ENCODE results near the gene ABCG1.

Gene ABCG1

DNA sequence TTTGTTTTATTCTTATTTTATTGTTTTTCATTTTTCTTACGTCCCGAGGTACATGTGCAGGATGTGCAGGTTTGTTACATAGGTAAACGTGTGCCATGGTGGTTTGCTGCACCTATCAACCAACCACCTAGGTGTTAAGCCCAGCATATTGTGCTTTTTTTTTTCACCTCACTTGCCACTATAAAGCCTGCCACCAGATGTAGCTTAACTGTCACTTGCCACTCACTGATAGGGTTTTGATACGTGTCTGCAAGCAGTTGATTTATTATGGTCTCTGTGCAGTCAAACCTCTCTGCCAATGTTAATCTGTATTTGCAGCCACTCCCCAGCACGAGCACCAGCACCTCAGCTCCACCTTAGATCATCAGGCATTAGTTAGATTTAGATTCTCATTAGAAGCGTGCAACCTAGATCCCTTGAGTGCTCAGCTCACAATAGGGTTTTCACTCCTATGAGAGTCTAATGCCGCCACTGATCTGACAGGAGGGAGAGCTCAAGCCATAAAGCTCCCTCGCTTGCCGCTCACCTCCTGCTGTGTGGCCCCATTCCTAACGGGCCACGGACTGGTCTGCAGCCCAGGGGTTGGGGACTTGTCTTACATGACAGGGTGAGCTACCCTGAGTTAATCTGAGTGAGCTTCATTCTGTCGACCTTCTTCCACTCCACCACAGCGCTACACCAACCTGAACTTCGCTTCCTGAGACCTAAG, 17.9 kb upstream of the ABCG1 start:
- Mint-ChIP-seq H3K36me3 (ENCODE audit: low read depth) (no peaks in the 10 kb centered on the region), H3K9me3 (no peaks in the 10 kb centered on the region), H3K4me3 (no peak overlapping the region), H3K27ac (no peak overlapping the region), H3K4me1 (ENCODE audit: low read depth) (peaks cover 44% of the 10 kb centered on the region), H3K27me3 (no peaks in the 10 kb centered on the region)
- no peak for DNase-seq

DNA sequence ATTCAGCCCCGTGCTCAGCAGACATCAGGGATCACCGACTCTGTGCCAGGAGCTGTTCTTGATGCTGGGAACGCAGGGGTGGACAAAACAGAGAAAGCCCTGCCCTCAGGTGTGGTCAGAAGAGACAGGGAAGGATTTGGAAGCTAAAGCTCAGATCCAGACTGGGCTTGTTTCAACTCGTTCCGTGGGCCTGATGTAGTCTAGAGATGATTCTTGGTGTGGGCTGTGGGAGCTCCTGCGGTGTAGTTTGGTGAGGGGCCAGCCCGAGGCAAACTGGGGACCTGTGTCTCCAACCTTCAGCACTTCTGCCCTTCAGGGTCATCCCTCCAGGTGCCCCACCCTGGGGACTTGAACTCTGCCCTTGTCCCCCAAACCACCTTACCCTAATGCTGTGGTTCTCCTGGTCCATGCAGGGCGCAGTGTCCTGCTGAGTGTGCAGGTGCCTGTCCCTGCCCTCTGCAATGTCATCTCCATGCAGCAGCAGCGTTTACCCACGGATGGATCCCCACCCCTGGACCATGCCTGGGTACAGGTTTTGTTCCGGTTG, 17.3 kb upstream of the ABCG1 start:
- Mint-ChIP-seq H3K36me3 (ENCODE audit: low read depth) (no peaks in the 10 kb centered on the region), H3K9me3 (no peaks in the 10 kb centered on the region), H3K4me1 (ENCODE audit: low read depth) (peaks cover 44% of the 10 kb centered on the region), H3K4me3 (no peak overlapping the region), H3K27me3 (no peaks in the 10 kb centered on the region), H3K27ac (no peak overlapping the region)
- no peak for DNase-seq

DNA sequence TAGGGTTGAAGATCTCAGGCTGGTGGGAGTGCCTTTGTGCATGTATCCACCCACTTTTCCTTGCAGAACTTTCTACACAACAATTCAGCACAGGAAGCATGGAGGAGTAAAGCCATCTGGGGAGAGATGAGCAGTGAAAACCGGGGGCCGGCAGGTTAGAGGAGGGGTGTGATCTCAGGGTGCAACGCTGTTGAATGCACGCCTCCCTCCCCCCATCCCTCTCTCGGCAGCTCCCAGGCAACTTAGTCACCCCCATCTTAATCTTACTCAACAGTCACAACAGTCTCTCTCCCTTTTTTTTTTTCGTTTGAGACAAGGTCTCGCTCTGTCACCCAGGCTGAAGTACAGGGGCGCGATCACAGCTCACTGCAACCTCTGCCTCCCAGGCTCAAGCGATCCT, 16.6 kb upstream of the ABCG1 start:
- Mint-ChIP-seq H3K9me3 (no peaks in the 10 kb centered on the region), H3K4me1 (ENCODE audit: low read depth) (peaks cover 44% of the 10 kb centered on the region), H3K27me3 (no peaks in the 10 kb centered on the region), H3K36me3 (ENCODE audit: low read depth) (no peaks in the 10 kb centered on the region), H3K4me3 (no peak overlapping the region), H3K27ac (no peak overlapping the region)
- DNase-seq: no peak

DNA sequence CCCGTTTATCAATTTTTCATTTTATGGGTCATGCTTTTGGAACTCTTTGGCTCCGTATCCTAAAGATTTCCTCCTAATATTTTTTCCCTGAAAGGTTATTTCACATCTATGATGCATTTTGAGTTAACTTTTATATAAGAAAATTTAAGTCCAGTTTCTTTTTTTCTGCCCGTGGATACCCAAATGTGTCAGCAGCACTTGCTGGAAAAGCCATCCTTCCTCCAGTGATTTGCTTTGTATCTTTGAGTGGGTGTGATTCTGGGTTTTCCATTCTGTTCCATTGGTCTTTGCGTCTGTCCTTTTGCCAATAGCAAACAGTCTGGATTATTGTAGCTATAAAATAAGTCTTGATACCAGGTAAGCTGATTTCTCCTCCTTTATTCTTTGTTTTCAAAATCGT, 15.6 kb upstream of the ABCG1 start:
- Mint-ChIP-seq H3K27me3 (no peaks in the 10 kb centered on the region), H3K4me3 (no peak overlapping the region), H3K9me3 (no peaks in the 10 kb centered on the region), H3K4me1 (ENCODE audit: low read depth) (peaks cover 40% of the 10 kb centered on the region), H3K27ac (no peak overlapping the region), H3K36me3 (ENCODE audit: low read depth) (no peaks in the 10 kb centered on the region)
- DNase-seq: no peak

DNA sequence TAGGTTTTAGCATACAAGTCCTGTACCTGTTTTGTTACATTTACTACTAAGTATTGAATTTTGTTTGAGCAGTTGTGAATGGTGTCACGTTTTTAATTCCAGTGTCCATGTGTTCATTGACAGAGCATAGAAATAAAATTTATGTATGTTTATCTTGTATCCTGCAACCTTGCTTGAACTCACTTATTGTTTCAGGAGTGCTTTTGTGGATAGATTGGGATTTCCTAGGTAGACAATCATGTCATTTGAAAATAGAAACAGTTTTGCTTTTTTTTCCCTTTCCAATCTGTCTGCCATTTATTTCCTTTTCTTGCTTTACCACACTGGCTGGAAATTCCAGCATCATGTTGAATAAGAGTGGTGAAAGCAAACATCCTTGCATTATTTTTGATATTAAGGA, 15.0 kb upstream of the ABCG1 start:
- Mint-ChIP-seq H3K36me3 (ENCODE audit: low read depth) (no peaks in the 10 kb centered on the region), H3K4me3 (no peak overlapping the region), H3K27me3 (no peaks in the 10 kb centered on the region), H3K27ac (no peak overlapping the region), H3K4me1 (ENCODE audit: low read depth) (peaks cover 34% of the 10 kb centered on the region), H3K9me3 (no peaks in the 10 kb centered on the region)
- no peak for DNase-seq

DNA sequence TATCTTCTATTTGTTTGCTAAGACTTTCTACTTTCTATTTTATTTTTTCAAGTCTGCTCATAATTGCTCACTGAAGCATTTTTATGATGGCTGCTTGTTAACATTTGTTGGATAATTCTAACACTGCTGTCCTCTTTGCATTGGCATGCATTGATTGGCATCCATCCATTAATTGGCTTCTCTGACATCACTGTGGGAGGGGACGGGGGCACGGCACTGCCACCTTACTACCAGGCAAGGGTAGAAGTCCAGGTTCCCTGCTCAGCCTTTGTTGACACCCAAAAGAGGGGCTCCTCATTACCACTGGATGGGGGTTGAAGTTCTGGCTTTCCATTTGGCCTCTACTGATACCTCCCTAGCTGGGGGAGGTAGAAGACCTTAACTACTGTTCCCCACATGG, 11.5 kb upstream of the ABCG1 start:
- no peak overlapping the region for H3K4me3 Mint-ChIP-seq
- peaks cover 1% of the 10 kb centered on the region for H3K4me1 Mint-ChIP-seq (ENCODE audit: low read depth)
- DNase-seq: no peak
- H3K36me3 Mint-ChIP-seq (ENCODE audit: low read depth): no peaks in the 10 kb centered on the region
- H3K27ac Mint-ChIP-seq: no peak overlapping the region
- no peaks in the 10 kb centered on the region for H3K27me3 Mint-ChIP-seq
- H3K9me3 Mint-ChIP-seq: no peaks in the 10 kb centered on the region

DNA sequence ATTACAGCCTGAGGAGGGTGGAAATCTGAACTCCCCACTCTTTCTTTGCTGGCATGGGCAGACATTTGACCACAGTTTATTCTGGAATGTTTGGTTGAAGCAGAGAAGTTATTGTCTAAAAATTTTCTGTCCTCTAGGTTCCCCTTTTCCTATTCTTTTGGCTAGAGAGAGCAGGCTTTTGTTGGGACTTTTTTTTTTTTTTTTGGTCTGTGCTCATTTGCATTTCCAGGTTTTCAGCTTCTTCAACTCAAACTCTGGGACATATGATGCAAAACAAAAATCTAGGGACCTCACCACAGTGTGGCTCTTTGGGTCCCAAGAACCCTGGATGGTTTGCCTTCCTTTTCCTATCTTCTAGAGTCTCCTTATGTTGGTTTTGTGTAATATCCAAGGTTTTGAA, 10.9 kb upstream of the ABCG1 start:
- Mint-ChIP-seq H3K27ac (no peak overlapping the region), H3K27me3 (no peaks in the 10 kb centered on the region)

DNA sequence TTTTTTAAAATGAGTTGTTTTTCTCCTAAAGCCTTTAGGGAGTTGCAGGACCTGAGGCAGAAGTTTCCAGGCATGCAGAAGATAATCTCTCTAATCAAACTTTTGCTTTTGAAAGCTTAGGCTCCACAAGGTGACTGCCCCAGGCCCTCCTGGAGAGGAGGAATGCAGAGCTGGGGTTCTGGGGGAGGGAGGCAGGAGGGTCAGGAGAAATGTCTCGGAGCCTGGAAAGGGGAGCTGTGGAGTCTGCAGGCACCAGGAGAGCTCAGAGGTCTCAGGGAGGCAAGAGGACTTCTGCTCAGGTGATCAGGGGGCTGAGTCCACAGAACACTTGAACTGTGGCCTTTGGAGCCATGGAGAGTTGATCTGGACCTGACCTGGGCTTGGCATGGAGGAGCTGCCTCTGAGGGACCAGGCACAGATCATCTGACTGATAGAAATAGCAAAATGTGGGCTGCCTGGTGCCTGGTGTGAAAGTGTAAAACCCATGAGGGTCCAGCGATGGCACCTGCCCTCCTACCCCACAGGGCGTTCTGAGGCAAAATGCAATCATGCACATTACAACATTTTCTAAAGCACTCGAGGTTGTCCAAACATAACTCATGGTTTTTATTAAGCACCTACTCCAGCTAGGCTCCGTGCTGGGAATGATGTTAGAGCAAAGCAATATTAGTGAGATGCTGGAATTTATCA, 10.0 kb upstream of the ABCG1 start:
- Mint-ChIP-seq H3K27ac (no peak overlapping the region), H3K36me3 (ENCODE audit: low read depth) (no peaks in the 10 kb centered on the region), H3K9me3 (no peaks in the 10 kb centered on the region), H3K4me3 (no peak overlapping the region), H3K4me1 (ENCODE audit: low read depth) (no peaks in the 10 kb centered on the region), H3K27me3 (no peaks in the 10 kb centered on the region)
- no peak for DNase-seq

More for the DNA sequence above, 10.9 kb upstream of the ABCG1 start:
- Mint-ChIP-seq H3K9me3 (no peaks in the 10 kb centered on the region), H3K4me3 (no peak overlapping the region), H3K4me1 (ENCODE audit: low read depth) (no peaks in the 10 kb centered on the region), H3K36me3 (ENCODE audit: low read depth) (no peaks in the 10 kb centered on the region)
- DNase-seq: no peak

DNA sequence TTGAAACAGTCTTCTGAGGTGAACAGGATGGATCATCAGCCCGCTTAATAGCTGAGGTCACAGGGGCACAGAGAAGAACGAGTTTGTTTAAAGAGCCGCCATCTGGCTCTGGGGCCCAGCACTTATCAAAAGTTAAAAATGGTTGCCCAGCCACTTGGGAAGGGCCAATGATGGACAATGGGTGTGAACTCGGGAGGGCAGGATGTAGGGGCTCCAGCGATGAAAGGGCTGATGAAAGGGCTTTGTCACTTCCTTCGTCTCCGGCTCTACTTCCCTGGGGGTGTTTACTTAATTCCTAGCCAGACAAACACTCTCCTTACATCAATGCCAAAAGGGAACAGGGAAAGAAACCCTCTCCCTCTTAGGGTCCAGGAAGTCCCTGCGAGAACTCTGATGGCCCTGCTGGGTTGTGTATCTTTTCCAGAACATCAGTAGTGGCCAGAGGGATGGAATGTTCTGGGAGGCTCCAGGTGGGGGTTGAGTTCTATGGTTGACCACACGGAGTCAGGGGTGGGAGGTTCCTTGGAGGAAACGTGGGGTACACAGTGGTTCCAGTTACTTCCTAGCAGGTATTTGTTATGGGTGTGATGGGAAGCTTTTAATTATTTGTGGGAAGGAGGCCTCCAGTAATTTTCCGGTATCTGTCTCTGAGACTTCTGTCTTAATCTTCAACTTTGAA, 9.0 kb upstream of the ABCG1 start:
- no peaks in the 10 kb centered on the region for H3K27me3 Mint-ChIP-seq
- H3K4me3 Mint-ChIP-seq: no peak overlapping the region
- DNase-seq: no peak
- no peak overlapping the region for H3K27ac Mint-ChIP-seq
- H3K36me3 Mint-ChIP-seq (ENCODE audit: low read depth): no peaks in the 10 kb centered on the region
- no peaks in the 10 kb centered on the region for H3K9me3 Mint-ChIP-seq
- H3K4me1 Mint-ChIP-seq (ENCODE audit: low read depth): no peaks in the 10 kb centered on the region

DNA sequence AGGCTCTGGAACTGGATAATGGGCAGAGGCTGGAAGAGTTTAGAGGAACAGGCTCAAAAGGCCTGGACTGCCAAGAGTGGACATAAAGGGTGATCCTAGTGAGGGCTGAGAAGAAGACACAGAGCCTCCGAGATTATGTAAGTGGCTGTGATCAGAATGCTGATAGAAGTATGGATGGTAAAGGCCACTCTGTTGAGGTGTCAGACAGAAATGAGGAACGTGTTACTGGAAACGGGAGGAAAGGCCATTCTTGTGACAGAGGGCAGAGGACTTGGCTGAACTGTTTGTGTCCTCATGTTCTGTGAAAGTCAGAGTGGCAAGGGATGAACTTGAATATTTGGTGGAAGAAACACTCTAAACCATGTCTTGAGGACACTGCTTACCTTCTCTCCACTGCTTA, 6.7 kb upstream of the ABCG1 start:
- no peak overlapping the region for H3K4me3 Mint-ChIP-seq
- no peak for DNase-seq
- H3K4me1 Mint-ChIP-seq (ENCODE audit: low read depth): no peaks in the 10 kb centered on the region
- no peaks in the 10 kb centered on the region for H3K36me3 Mint-ChIP-seq (ENCODE audit: low read depth)
- H3K27me3 Mint-ChIP-seq: no peaks in the 10 kb centered on the region
- peaks cover 4% of the 10 kb centered on the region for H3K9me3 Mint-ChIP-seq
- no peak overlapping the region for H3K27ac Mint-ChIP-seq

DNA sequence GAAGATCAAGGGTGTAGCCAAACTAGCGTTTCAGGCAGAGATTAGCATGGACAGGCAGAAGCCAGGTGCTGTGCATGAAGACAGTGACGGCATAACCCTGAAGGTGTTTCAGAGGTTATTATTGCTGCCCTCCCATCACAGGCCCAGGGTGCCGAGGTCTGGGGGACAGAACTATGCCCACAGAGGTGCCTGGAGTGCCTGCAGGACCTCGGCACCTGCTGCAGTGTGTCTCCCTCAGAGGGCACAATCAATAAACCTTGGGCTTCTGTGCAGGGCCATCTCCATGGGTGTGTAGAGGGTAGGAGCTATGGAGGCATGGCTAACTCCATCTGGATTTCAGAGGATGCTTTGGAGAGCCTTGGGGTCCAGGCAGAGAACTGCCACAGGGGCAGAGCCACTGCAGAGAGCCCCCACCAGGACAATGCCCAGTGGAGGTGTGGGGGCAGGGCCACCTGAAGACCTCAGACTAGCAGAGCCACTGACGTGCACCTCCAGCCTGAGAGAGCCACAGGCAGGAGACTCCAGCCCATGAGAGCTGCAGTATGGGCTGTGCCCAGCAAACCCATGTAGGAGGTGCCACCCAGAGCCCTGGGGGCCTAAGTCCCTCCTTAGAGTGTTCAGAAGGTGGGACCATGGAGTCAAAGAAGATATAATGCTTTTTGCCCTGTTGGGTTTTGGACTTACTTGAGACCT, 5.7 kb upstream of the ABCG1 start:
- Mint-ChIP-seq H3K27me3 (no peaks in the 10 kb centered on the region), H3K27ac (no peak overlapping the region), H3K4me3 (no peak overlapping the region), H3K4me1 (ENCODE audit: low read depth) (no peaks in the 10 kb centered on the region), H3K36me3 (ENCODE audit: low read depth) (no peaks in the 10 kb centered on the region), H3K9me3 (peaks cover 4% of the 10 kb centered on the region)
- DNase-seq: no peak

DNA sequence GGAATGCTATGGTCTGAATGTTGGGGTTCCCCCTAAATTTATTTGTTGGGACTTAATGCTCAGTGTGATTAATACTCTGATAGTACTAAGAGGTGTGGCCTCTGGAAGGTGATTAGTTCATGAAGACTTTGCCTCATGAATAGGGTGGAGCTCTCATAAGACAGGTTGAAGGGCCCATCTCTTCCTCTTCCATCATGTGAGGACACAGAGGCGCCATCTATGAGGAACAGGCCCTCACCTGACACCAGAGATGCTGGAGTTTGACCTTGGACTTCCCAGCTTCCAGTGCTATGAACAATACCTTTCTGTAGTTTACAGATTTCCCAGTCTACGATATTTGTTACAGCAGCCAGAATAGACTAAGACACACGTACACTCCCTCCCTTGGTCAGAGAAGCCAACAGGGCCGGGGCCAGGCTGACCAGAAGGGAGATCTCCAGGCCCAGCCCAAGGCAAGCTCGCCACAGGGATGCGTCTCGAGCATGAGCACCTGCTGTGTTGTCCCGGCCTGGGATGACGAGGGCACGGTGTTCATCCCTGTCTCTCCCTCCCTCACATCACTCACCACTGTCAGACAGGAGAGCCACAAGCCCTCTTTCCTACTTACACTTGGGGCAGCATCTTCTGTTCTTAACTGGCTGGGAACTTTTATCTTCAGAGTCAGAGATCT, 4.7 kb upstream of the ABCG1 start:
- no peaks in the 10 kb centered on the region for H3K36me3 Mint-ChIP-seq (ENCODE audit: low read depth)
- H3K27me3 Mint-ChIP-seq: no peaks in the 10 kb centered on the region
- peaks cover 4% of the 10 kb centered on the region for H3K9me3 Mint-ChIP-seq
- H3K27ac Mint-ChIP-seq: no peak overlapping the region
- H3K4me1 Mint-ChIP-seq (ENCODE audit: low read depth): no peaks in the 10 kb centered on the region
- H3K4me3 Mint-ChIP-seq: no peak overlapping the region
- DNase-seq: no peak

DNA sequence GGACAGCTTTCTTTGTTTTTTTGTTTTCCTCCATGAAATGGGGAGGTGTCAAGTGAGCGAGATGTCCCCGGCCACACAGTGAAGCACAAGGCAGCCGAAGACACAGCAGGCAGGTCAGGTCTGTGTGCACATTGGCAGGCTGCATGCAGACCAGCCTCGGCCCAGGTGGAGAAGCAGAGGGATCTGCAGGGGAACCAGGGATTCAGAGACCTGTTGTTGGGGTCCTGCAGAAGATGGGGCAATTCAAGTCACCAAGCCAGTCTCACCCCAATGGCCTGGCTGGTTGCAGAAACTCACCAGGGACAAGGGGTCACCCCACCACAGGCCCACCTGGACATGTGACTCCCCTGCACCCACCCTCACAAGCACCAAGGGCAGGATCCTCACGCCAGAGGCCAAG, 4.0 kb upstream of the ABCG1 start:
- H3K4me1 Mint-ChIP-seq (ENCODE audit: low read depth): peaks cover 1% of the 10 kb centered on the region
- peaks cover 4% of the 10 kb centered on the region for H3K9me3 Mint-ChIP-seq
- no peaks in the 10 kb centered on the region for H3K27me3 Mint-ChIP-seq
- no peak overlapping the region for H3K4me3 Mint-ChIP-seq
- no peak for DNase-seq
- peaks cover under 1% of the 10 kb centered on the region for H3K36me3 Mint-ChIP-seq (ENCODE audit: low read depth)
- no peak overlapping the region for H3K27ac Mint-ChIP-seq
